HFFc6 (cell line): Measurements from ENCODE around the gene DPPA2. TPM values are rescaled to one million over a fixed set of nuclear protein-coding genes. Genes with fewer than 3 reads are reported as not detected.
A peak's percentile ranks its signal among the peaks of the same experiment; 100 is the strongest.

Source experiments
- DNase-seq: peaks from one replicate; pipeline ENCODE4 v3.0.0-alpha.2; 2018
- H3K27ac Mint-ChIP-seq: 2 replicates; pipeline ENCODE4 v1.8.0; 2020; ENCODE audit warnings: mild to moderate bottlenecking, mixed read lengths
- H3K27me3 Mint-ChIP-seq: 2 replicates; pipeline ENCODE4 v1.8.0; 2021; ENCODE audit warnings: mild to moderate bottlenecking, moderate library complexity, mixed read lengths; ENCODE audit not compliant: insufficient read depth
- H3K36me3 Mint-ChIP-seq: 2 replicates; pipeline ENCODE4 v1.8.0; 2021; ENCODE audit warnings: low read depth, mixed read lengths
- H3K4me1 Mint-ChIP-seq: 2 replicates; pipeline ENCODE4 v1.8.0; 2020; ENCODE audit warnings: low read depth, mixed read lengths
- H3K4me3 Mint-ChIP-seq: 2 replicates; pipeline ENCODE4 v1.8.0; 2020; ENCODE audit warnings: mild to moderate bottlenecking, moderate library complexity, mixed read lengths
- H3K9me3 Mint-ChIP-seq: 2 replicates; pipeline ENCODE4 v1.8.0; 2020; ENCODE audit warnings: mild to moderate bottlenecking, mixed read lengths
- total RNA-seq, 6 experiments: library from RNA; stranded (reverse); fragmentation: NEBNext Ultra II Directional; extraction: Animal tissue kit (Norgen Biotek cat#: 25700); gene quantifications; 2 replicates in 1 of 6; 3 replicates in 5 of 6; pipeline ENCODE4 v1.2.3, GENCODE V29; 2021
- TF ChIP-seq, protein P1 (sequence below): fragments of 200-600 bp; sonication (generic); IDR thresholded peaks from 2 replicates; pipeline ENCODE4 v1.5.0; 2021; ENCODE audit warnings: antibody characterized with exemption, mild to moderate bottlenecking

The DPPA2 gene
- total RNA-seq, 6 experiments from 2014 or later, result not detected

DNA sequence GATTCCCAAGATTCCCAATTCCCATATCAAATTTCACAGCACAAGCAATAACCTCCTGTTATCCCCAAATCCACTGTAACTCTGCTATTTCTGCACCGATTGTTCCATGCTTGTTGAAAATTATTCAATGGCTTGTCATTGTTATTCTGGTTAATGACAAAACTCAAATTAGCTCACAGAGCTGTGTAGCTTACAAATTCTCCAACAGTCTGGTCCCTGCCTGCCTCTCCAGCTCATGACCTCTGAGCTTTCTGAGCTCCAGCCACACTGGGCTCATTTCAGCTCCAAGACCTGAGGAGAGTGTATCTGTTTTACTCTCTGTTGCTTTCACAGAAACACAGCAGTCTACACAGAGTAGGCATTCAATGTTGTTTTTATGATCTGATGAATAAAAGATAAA, 3.3 kb downstream of the DPPA2 start:
- Mint-ChIP-seq H3K9me3 (no peaks in the 10 kb centered on the region; the same call in 1 of the 2 replicates), H3K4me3 (no peak overlapping the region), H3K36me3 (no peaks in the 10 kb centered on the region), H3K27me3 (peaks cover 3% of the 10 kb centered on the region), H3K4me1 (no peaks in the 10 kb centered on the region), H3K27ac (no peak overlapping the region)
- no peak for DNase-seq
- TF ChIP-seq, protein P1, sequence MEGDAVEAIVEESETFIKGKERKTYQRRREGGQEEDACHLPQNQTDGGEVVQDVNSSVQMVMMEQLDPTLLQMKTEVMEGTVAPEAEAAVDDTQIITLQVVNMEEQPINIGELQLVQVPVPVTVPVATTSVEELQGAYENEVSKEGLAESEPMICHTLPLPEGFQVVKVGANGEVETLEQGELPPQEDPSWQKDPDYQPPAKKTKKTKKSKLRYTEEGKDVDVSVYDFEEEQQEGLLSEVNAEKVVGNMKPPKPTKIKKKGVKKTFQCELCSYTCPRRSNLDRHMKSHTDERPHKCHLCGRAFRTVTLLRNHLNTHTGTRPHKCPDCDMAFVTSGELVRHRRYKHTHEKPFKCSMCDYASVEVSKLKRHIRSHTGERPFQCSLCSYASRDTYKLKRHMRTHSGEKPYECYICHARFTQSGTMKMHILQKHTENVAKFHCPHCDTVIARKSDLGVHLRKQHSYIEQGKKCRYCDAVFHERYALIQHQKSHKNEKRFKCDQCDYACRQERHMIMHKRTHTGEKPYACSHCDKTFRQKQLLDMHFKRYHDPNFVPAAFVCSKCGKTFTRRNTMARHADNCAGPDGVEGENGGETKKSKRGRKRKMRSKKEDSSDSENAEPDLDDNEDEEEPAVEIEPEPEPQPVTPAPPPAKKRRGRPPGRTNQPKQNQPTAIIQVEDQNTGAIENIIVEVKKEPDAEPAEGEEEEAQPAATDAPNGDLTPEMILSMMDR, result no peak

DNA sequence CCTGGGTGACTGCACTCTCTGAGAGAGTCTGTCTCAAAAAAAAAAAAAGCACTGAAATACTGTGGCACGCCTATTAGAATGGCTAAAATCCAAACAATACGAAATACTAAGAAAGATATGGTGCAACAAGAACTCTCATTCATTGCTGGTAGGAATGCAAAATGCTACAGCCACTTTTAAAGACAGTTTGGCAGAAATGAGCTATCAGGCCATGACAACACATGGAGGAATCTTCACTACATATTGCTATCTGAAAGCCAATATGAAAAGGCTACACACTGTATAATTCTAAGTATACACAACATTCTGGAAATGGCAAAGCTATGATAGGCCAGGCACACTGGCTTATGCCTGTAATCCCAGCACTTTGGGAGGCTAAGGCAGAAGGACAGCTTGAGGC, 18.8 kb downstream of the DPPA2 start:
- Mint-ChIP-seq H3K27ac (no peak overlapping the region), H3K9me3 (peaks cover 3% of the 10 kb centered on the region; the same call in 1 of the 2 replicates), H3K27me3 (peaks cover 1% of the 10 kb centered on the region; the same call in 1 of the 2 replicates), H3K36me3 (no peaks in the 10 kb centered on the region), H3K4me1 (no peaks in the 10 kb centered on the region), H3K4me3 (no peak overlapping the region)
- TF ChIP-seq, protein P1, result no peak
- no peak for DNase-seq

DNA sequence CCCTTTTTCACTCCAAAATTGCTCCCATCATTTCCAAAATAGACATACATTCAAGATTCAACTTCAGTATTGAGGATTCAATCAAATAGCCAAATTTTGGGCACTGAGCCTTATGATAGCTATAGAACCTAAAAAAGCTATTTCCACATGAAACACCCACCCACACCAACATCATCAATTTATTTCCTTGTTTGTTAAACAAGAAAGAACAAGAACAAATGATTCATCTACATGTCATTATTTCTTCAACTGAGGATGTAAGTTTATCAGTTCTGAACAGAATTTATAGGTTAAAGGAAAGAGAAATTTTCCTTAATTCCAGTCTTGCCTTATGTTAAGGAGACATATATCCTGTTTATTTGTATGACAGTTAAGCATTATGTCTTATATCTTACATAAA, 32.2 kb downstream of the DPPA2 start:
- Mint-ChIP-seq H3K9me3 (peaks cover 4% of the 10 kb centered on the region; the same call in 1 of the 2 replicates), H3K4me3 (no peak overlapping the region), H3K36me3 (no peaks in the 10 kb centered on the region), H3K27ac (no peak overlapping the region), H3K27me3 (no peaks in the 10 kb centered on the region), H3K4me1 (no peaks in the 10 kb centered on the region)
- TF ChIP-seq, protein P1, result no peak
- DNase-seq, result no peak

DNA sequence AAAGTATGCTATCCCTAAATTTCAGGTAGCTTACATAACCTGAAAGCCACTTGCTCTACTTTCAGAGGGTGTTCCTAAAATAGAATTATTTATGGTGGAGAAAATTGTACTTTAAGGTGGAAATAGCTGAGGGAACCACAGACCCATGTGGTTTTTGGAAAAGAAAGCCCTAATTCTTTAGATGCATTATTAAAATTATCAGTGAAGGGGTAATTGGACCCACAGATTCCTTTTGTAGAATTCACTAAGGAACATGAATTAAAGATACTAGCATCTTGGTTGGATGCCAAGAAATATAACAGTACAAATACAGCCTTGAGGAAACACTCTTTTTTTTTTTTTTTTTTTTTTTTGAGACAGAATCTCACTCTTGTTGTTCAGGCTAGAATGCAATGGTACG, 37.8 kb downstream of the DPPA2 start:
- TF ChIP-seq, protein P1, result no peak
- Mint-ChIP-seq H3K27me3 (no peaks in the 10 kb centered on the region), H3K4me1 (no peaks in the 10 kb centered on the region), H3K36me3 (no peaks in the 10 kb centered on the region), H3K27ac (no peak overlapping the region), H3K4me3 (no peak overlapping the region), H3K9me3 (no peaks in the 10 kb centered on the region)
- no peak for DNase-seq

DNA sequence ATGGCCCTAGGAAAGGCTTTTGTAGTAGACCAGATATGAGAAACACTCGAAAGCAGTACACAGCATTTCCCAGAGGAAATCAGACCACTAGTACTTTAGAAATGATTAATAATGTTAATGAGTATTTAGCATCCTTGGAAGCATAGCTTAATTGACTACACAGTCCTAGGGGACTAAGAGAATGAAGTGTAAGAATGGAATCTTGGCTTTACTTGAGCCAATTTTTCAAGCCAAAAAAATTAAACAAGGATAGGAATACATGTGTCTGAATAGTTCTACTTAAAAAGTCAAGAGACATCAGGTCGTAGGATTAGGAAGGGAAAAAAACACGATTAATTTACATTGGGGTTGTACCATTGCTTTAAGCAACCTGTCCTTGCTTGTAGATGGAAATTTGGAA, 38.2 kb downstream of the DPPA2 start:
- TF ChIP-seq, protein P1, result no peak
- H3K4me3 Mint-ChIP-seq, result no peak overlapping the region
- H3K36me3 Mint-ChIP-seq, result no peaks in the 10 kb centered on the region
- no peaks in the 10 kb centered on the region for H3K27me3 Mint-ChIP-seq
- no peaks in the 10 kb centered on the region for H3K4me1 Mint-ChIP-seq
- DNase-seq, result no peak
- no peaks in the 10 kb centered on the region for H3K9me3 Mint-ChIP-seq
- no peak overlapping the region for H3K27ac Mint-ChIP-seq

DNA sequence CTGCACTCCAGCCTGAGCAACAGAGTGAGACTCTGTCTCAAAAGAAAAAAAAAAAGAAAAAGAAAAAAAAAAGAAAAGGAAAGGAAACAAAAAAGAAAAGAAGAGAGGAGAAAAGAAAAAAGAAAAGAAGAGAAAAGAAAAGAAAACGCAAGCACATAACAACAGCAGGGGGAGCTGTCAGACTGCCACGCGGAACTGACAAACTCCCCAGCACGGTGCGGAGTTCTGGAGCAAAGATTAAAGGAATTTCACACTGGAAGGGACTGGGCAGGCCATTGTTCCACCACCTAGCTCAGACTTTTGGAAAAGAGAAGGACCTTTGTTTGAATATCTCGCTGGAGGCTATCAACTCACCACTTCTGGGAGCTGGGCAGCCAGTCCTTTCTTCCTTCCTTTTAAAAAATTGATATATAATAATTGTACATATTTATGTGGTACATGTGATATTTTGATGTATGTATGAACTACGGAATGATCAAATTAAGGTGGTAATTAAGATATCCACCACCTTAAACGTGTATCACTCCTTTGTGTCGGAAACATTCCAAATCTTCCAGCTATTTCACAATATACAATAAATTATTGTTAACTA, 40.5 kb downstream of the DPPA2 start:
- Mint-ChIP-seq H3K36me3 (no peaks in the 10 kb centered on the region), H3K27me3 (no peaks in the 10 kb centered on the region), H3K4me1 (no peaks in the 10 kb centered on the region), H3K9me3 (no peaks in the 10 kb centered on the region), H3K4me3 (peak overlapping the region; percentile 63; the same call in 1 of the 2 replicates), H3K27ac (no peak overlapping the region)
- TF ChIP-seq, protein P1, result peak; percentile 86
- peak; percentile 37 for DNase-seq
